Right renal pelvis (tissue), 4 donors: ENCODE data around the gene LHPP. TPM values are rescaled to one million over a fixed set of nuclear protein-coding genes. Genes with fewer than 3 reads are reported as not detected.

ENCODE experiments used
- DNase-seq, 4 donors: peaks; one replicate each; pipeline ENCODE4 v3.0.0-alpha.2; 2013; ENCODE audit warnings: low read depth in 4 of 4, low spot score in 3 of 4, missing footprints in 1 of 4
- polyA plus RNA-seq, 4 donors: library from polyadenylated mRNA; unstranded; fragments of 120-200 nt; gene quantifications; one replicate each; pipeline ENCODE4 v1.2.1, GENCODE V29; 2013; ENCODE audit not compliant: insufficient read length in 4 of 4

LHPP gene
- polyA plus RNA-seq, 4 donors = 18.1 to 23.5 (median 21.8) TPM

DNA sequence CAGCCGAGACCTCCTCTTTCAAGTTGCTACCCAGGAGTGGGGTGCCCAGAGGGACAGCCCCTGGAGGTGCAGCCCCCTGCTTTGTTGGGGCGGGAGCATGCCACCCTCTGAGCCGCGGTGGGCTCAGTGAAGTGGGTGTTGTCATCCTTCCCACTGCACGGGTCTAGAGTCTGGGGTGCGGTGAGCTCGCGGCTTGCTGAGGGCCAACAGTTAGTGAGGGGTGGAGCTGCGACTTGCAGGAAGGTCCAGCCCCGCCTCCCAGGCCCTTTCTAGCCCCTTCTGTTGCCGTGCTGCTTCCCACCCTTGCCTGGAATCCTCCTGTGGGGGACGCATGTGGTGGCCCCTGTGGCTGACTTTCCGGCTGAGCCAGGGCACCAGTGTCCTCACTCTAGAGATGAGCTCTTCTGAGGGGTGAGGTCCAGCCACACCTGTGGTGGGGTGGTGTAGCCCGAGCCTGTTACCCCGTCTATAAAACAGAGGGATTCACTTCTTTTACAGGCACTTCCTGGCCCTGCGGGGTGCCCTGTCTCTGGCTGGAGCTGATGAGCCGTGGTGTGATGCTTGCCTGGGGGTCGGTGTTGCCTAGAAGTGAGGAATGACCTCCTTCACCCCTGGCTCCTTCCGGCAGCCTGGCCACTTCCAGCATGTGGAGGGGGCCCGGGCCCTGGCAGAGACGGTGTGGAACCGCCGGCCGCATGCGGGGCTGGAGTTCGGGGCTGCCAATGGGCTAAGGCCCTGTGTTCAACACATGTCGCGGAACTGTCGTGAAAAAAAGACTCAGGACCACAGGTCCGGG is 154.6 kb downstream of the LHPP start:
- no peak for DNase-seq

DNA sequence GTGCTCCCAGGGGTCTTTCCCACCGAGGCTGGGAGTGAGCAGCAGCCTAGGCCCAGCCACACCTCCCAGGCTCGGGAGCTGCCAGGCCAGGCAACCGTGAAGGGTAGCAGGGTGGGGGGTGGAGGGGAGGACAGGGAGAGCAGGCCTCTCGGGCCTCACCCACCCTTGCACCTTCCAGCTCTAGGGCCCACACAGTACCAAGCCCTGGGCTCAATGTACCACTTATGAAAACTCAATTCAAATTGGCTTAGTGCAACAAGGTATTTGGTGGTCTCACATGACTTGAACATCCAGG is 155.2 kb downstream of the LHPP start:
- no peak for DNase-seq

DNA sequence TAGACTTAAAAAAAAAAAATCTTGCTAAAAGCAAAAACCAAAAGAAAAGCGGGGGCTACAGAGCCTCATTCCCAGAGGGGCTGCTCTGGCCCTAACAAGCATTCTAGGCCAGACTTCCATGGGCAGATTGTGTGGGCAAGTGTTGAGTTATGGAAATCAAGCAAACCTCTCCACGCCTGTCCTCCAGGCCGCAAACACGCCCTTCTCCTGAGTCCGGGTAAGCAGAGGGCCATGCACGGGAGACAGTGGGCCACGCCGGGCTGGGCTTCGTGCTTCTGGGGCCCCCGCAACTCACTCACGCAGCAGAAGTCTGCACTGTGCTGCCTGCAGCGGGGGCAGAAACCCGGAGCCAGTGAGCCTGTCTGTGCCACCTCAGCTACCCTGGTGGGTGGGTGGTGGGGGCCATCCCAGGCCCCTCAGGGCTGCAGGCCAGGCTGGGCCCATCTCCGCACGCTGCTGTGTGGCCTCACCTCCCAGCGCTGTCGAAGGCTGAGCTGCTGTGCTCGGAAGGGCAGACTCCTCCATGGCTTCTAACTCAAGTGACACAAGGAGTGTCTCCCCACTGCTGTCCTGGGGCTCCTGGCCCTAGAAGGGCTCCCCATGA is 156.9 kb downstream of the LHPP start:
- no peak for DNase-seq

DNA sequence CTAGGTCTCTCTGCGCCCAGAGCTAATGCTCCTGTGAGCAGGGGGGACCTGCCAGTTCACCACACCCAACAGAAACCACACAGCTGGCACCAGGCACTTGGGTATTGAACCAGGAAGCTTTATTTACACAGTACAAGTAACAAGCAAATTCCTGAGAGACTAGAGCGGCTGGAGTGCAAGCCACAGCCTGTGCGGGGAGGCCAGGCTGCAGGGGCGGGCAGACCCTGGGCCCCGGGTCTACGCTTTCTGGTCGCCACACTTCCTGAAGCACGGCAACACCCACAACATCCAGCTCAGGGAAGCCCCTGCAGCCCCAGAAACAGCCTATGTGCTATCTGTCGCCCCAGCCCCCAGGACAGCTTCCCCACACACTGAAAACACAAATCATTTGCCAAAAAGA is 157.6 kb downstream of the LHPP start:
- no peak for DNase-seq

DNA sequence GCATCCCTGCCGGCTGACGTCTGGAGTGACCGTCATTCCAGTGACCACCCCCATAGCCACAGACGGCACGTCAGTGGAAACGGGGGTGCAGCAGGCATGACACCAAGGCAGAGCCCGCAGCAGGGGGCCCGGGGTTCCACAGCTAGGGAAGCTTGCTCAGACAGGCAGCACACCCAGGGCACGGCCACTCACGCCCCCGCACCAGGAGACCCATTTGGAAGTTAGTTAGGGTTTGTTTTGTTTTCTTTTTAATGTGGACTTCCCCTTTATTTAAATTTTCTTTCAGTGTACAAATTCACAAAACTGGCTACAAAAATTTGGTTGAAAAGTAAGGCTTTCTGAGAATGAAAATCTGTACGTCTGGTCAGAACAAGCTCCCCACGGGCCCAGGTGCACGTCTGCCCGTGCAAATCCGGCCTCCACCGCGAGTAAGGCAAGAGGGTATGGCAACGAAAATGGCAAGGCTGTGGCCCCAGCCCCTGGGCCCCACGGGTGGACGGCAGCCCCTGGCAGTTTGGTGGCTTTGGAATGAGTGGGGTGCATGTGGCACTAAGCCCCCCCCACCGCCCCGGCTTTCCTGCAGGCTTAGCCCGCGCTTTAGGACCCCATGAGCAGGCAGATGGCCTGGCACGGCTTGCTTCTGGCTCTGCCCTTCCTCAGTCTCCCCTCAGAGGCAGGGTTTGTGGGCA is 158.3 kb downstream of the LHPP start:
- DNase-seq = no peak

DNA sequence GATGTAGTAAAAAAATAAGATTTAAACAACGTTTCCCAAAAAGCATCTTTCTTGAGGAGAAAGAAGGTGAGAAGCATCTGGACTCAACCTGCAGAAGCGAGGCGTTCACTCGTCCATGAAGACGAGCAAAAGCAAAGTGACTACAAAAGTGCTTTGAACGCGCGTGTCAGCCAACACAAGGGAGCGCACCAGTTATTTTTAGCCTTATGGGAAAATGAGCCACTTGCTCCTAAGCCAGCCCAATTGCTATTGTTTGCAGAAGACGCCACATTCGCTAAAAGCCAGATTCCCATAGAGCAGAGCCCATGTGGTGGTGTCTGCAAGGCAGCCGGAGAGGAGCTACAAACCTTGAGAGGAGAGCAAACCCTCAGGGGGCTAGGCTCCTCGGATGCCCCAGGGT is 160.0 kb downstream of the LHPP start:
- DNase-seq = no peak

DNA sequence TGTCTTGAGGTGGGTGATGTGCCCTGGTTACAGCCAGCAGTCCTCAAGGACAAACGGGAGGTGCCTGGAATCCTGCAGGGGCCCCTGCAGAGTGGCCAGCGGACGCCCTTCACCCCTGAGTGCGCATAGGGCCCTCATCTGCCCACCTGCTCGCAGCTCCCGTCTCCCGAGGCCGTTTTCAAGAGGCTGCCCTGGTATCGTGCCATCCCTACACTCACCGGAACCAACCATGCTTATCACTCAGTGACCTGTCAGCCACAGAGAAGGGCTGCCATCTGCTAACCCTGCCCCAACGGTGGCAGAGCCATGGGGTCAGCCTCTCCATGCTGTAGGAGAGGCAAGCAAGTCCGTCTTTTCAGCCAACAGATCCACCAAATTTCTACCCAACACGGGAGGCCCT is 160.5 kb downstream of the LHPP start:
- no peak for DNase-seq

DNA sequence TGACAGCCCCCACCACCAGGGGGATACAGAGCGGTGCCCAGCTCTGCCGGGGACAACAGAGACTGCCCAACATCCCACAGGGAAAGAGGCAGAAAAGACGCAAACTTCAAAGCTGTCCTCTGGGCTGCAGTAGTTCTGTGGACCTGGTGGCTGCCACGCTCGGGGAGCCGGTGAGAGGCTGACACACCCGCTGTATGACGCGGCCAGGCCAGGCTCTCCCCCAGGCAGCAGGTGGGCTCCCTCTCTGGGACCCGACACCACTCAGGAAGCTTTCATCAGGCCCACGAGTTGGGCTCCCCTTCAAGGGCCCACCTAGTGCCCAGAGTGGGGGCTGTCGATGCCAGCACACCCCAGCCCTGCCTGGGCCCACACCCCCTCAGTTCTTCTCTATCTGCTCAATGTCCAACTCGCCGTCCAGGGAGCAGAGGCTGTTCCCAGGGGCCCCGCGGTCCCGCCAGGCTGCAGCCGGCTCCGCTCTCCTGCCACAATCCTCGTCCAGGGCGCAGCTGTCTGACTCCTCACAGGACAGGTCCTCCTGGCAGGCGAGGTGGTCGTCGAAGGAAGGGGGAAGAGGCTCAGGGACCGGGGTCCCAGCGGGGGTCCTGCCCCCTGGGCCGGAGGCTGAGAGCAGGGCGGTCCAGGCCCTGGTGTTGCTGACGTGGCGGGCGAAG is 161.4 kb downstream of the LHPP start:
- no peak for DNase-seq

DNA sequence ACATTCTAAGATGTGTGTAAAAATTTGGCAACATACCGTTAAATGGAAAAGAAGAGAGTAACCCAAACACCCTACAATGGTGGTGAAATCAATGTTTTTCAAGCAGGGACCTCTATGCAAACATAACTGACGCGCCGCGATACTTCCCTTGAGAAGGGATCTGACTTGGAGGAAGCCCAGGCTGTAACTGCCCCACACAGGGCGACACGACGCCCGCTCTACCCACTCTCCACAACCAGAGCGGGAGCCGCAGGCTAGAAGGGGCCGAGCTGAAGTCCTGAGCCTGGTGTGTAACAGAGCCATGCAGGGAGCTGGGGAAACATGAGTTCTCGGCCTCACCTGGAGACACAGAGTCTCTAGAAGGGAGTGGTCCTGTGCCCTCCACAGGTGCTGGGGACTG is 162.4 kb downstream of the LHPP start:
- DNase-seq = no peak

DNA sequence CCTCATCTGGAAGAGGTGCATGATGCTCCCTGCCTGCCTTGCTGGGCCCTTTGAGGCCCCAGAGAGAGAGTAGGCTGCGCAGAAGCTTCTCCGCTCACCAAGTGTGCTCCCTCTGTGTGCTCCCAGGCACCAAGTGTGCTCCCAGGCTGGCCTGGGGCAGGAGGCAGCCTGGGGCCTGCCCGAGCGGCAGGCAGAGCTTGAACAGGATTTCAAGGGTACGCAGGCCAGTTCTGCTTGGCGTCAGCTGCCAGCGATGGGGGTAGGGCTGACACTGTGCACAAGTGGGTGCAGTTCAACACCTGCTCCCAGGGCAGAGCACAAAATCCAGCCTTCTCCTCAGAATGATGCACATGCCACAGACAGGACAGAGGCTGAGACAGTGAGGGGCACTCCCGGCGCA is 162.8 kb downstream of the LHPP start:
- DNase-seq = no peak

DNA sequence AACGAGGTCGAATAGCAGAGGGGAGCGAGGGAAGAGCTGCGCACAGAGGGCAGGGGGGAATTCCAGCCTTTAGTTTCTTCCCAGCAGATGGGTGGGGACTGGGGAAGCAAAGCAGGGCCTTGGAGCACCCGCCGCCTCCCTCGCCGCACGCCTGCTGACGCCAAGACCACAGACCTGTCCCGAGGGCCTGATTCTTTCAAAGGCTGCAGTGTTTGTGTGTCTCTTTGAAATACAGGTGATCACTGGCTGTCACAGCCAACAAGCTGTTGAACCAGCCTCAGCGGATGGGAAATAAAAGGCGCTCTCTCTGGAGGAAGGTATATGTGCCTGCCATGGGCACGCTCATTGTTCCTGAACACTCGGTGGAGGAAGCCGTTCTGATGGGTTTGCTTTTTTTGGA is 163.3 kb downstream of the LHPP start:
- no peak for DNase-seq

DNA sequence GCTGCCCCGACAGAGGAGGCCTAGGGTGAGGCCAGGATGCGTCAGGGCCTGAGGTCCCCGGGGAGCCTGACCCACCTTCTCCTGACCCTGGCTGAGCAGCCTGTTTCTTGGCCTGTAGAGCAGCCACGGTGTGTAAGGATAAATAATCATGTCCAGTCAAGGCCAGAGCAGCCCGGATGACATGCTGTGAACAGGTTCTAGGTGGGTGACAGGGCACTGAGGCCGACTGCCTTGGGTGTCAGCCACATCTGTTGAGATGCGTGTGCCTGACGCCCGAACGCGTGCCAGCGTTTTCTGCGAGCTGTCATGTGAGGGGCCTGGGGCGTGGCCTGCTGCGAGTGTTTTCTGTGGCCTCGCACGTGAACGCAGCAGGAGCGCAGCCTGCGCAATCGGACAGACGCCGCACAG is 164.2 kb downstream of the LHPP start:
- no peak for DNase-seq

DNA sequence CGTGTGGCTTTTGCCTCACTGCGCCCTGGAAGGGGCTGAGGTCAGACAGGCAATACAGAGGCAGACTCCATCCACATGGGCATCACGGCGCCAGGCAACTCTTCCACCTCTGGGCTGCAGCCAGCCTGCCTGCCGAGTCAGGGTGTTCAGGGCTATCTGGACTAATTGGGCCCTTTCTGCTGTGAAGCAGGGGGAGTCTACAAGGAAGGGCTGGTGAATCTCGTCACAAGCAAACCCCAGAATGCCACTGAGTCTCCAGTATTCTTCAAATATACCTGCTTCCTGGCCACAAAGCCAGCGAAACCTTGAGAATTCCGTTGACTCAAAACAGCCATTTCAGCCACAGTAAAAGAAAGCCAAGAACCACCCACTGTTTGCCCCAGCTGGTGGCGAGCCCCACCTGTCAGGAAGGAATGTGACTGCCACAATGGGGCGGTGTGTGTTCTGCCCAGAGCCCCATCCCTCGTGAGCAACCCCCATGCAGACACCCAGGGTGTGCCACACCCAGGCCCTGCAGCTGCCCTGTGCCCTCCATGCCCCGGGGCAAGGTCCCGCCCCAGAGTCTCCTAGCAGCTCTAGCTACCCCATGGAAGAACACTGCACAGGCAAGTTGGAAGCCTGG is 165.2 kb downstream of the LHPP start:
- DNase-seq = no peak

DNA sequence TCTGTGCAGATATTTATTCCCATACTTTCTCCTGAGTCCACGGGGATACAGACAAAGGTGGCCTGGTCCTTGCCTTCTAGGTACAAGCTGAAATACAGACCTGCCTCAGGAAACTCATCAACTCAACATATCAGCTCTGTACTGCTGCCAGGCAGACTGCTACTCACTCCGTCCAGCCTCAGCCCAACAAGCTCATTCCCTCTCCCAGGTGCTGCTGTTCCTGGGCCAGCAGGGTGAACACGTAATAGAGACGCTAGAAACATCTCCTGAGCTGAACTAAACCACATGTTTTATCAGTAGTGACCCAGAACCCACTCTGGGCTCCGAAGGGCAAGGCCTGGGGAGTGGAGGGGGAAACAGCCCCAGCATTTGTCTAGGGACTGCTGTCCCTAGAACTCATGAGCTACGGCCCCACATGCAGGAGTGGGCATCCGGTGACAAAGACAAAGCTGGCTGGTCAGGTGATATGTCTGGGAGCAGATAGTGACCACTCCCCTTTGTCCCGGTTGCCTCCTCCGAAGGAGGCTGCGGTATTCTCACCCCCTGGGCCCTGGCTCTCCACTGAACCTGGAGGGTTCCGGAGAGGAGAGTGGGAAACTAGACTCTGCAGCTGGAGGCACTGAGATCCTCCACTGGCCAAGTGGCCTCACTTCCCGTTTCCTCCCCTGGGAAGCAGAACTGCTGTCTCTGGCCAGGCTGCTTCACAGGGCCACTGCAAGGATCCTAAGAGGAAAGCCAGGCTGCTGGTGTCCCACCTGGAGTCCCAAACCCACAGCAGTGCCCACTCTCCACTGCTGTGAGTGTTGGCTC is 166.4 kb downstream of the LHPP start:
- DNase-seq = no peak

DNA sequence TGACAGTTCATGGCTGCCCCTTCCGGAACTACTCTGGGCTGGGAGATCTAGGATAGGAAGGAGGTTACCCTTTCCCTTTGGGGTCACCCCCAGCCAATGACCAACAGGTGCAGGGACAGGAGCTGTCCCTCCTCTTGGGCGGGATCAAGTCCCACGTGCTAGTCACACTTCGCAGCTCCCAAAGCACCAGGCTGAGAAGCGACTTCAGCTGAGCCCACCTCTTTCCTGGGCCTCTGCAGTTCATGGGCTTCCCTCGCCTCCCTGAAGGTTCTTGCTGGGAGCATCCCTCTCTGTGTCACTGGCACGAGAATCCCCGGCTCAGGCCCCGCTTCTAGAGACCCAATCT is 167.0 kb downstream of the LHPP start:
- no peak for DNase-seq

DNA sequence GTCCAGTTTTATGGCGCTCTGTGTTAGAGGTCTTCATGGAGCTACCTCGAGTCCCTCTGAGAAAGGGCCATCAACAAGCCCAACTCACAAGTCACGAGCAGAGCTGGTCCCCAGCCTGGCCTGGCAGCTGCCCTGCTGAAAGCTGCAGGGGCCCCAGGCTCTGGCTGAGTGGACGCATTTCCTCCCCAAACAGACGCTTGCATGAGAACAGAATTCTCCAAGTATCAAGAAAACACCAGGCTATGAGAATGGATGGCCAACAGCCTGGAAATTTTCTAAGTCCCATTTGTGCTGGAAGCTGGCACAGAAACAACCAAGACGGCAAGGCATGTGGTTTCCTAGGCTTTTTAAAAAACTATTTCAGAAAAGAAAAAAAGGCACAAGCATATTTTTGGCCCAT is 167.8 kb downstream of the LHPP start:
- DNase-seq = no peak

DNA sequence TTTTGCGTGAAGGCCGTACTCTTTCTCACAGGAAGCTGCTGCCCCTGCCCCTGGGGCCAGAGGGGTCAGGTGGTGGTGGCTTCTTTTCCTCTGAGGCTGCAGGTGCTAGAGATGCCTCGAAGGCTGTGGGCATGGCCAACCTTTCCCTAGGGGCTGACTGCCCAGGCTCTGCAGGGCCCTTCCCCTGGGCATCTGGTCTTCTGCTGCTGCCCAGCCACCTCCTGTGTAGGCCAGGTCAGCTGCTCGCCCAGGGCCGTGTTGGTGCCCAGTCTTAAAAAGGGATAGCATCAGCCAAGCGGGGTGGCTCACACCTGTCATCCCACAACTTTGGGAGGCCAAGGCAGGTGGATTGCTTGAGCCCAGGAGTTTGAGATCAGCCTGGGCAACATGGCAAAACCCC is 168.2 kb downstream of the LHPP start:
- DNase-seq = no peak

DNA sequence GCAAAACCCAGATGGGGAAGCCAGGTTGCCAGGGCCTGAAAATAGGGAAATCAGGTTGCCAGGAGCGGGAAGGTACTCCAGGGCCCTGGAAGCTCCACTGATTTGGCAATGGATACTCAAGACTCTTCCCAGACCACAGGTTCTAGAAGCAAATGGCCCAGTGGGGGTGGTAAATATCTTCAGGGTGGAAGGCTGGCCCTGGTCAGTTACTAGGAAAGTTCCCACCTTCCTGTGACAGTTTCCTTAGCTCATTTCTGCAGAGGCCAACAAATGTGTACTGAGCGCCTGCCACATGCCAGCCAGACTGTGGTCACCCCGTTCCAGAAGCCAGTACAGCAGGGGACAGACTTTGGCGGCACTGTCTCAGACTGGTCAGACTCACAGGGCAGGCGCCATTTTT is 168.9 kb downstream of the LHPP start:
- no peak for DNase-seq

DNA sequence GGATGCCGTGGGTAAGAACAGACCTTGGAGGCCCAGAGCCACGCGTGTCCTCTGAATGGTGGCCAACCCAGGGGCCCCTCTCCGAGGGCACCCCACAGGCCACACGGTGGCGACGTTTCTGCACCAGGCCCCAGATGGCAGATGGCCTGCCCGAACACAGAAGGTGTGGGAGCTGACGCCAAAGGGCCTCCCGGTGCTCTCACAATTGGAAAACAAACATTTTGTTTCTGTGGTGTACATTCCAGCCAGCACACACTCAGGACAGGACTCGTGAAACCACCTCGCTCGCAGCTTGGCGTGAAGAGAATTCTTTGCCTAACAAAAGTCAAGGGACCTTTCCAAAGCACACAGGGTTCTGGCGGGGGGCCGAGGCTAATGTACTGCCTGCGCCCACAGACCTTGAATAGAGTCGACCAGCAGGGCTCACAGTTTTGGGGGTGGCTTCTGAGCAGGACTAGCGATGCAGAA is 170.5 kb downstream of the LHPP start:
- no peak for DNase-seq

DNA sequence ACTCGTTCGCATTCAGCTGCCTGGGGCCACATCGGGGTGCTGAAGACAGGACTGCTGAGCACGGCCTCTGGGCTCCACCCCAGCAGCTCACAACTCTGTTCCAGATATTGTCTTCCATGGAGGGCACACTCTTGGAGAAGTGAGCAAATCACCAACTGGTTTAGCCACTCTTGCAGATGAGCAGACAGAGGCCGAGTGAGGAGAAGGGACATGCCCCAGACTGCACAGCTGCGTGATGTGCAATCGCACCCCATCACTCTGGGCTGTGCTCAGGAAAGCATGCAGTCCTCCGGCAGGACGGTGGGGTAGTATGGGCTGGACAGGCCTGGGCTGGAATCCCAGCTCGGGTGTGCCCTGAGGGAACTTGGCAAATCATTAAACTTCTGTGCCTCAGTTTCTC is 170.9 kb downstream of the LHPP start:
- DNase-seq = no peak
